Hematopoietic multipotent progenitor cell treated with erythropoietin and hydrocortisone succinate and interleukin-3 and kit ligand, for 4 days (in vitro differentiated cells): ENCODE measurements around the gene LRG1.

ENCODE experiments used
- DNase-seq: peaks from one replicate; pipeline ENCODE4 v3.0.0-alpha.2; 2015

The LRG1 gene

GRCh38 chr19:4539693-4540581, at the start of gene LRG1:
LRG1 (minus strand) TSS chr19:4540036; CDS start chr19:4540013, 23 bp downstream.
- peak; percentile 80 for DNase-seq

GRCh38 chr19:4588291-4588761, 48.5 kb upstream of the LRG1 start:
- DNase-seq: no peak

GRCh38 chr19:4587527-4587926, 47.7 kb upstream of the LRG1 start:
- no peak for DNase-seq

GRCh38 chr19:4586691-4587090, 46.9 kb upstream of the LRG1 start:
- no peak for DNase-seq

- no peak for DNase-seq
These were observed 46.4 kb upstream of the LRG1 start for GRCh38 chr19:4586245-4586644.

GRCh38 chr19:4585556-4585955, 45.7 kb upstream of the LRG1 start:
- DNase-seq: no peak

- DNase-seq: no peak
These were observed 45.0 kb upstream of the LRG1 start for GRCh38 chr19:4584670-4585460.

- no peak for DNase-seq
These were observed 44.3 kb upstream of the LRG1 start for GRCh38 chr19:4583961-4584669.

GRCh38 chr19:4582980-4583842, 43.4 kb upstream of the LRG1 start:
- no peak for DNase-seq

- peak; percentile 60 for DNase-seq
These were observed 42.1 kb upstream of the LRG1 start for GRCh38 chr19:4581666-4582553.

- no peak for DNase-seq
These were observed 41.3 kb upstream of the LRG1 start for GRCh38 chr19:4580961-4581665.

- DNase-seq: peak; percentile 46
These were observed 40.4 kb upstream of the LRG1 start for GRCh38 chr19:4580021-4580901.

- DNase-seq: no peak
These were observed 39.6 kb upstream of the LRG1 start for GRCh38 chr19:4579389-4579788.

- DNase-seq: no peak
These were observed 38.9 kb upstream of the LRG1 start for GRCh38 chr19:4578552-4579248.

- DNase-seq: no peak
These were observed 37.4 kb upstream of the LRG1 start for GRCh38 chr19:4577020-4577782.

GRCh38 chr19:4576016-4576933, 36.4 kb upstream of the LRG1 start:
- DNase-seq: peak; percentile 72
